ENCODE results near the gene RPL36AL.
"Not testable (repeated sequence)": the region's sequence is repeated elsewhere in the genome, so short reads cannot be mapped to it uniquely, and the experiment has no call there.

DNA sequence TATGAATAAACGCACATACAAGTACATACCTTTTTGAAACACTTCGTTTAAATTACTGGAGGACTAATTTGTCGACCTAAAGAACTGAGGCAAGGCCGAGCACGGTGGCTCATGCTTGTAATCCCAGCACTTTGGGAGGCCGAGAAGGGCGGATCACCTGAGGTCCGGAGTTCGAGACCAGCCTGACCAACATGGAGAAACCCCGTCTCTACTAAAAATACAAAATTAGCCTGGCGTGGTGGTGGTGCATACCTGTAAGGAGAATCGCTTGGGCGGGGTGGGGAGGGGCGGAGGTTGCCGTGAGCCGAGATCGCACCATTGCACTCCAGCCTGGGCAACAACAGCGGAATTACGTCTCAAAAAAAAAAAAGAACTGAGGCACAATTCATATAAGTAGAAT lies 1.2 kb downstream of the RPL36AL start:
- TF ChIP-seq, protein P1, sequence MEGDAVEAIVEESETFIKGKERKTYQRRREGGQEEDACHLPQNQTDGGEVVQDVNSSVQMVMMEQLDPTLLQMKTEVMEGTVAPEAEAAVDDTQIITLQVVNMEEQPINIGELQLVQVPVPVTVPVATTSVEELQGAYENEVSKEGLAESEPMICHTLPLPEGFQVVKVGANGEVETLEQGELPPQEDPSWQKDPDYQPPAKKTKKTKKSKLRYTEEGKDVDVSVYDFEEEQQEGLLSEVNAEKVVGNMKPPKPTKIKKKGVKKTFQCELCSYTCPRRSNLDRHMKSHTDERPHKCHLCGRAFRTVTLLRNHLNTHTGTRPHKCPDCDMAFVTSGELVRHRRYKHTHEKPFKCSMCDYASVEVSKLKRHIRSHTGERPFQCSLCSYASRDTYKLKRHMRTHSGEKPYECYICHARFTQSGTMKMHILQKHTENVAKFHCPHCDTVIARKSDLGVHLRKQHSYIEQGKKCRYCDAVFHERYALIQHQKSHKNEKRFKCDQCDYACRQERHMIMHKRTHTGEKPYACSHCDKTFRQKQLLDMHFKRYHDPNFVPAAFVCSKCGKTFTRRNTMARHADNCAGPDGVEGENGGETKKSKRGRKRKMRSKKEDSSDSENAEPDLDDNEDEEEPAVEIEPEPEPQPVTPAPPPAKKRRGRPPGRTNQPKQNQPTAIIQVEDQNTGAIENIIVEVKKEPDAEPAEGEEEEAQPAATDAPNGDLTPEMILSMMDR (IDR thresholded peaks at IDR 0.05): not testable (repeated sequence)
- TF ChIP-seq EZH2 (IDR thresholded peaks at IDR 0.05): not testable (repeated sequence)
